GM11168 (cell line): Measurements from ENCODE around the gene RAB17.
"Not testable (repeated sequence)": the region's sequence is repeated elsewhere in the genome, so short reads cannot be mapped to it uniquely, and the experiment has no call there.

ENCODE experiments used
- in situ Hi-C: fragments of 300-500 bp; cut with MboI; formaldehyde crosslinking; loops from one replicate; pipeline ENCODE4 v1.12.0; 2022; ENCODE audit warnings: low sequenced_read_pairs; ENCODE audit not compliant: unreplicated experiment

Gene RAB17

GRCh38 chr2:237625216-237625705, 34.7 kb upstream of the RAB17 start:
- in situ Hi-C loops: no loop called here

- in situ Hi-C loops: no loop called here
Measured at GRCh38 chr2:237624565-237624964, 34.0 kb upstream of the RAB17 start.

GRCh38 chr2:237623428-237624403, 33.2 kb upstream of the RAB17 start:
- in situ Hi-C loops: no loop called here

GRCh38 chr2:237618449-237618848, 27.9 kb upstream of the RAB17 start:
- in situ Hi-C loops: no loop called here

GRCh38 chr2:237617587-237617982, 27.1 kb upstream of the RAB17 start:
- in situ Hi-C loops: no loop called here

- in situ Hi-C loops: no loop called here
Measured at GRCh38 chr2:237616734-237617586, 26.4 kb upstream of the RAB17 start.

GRCh38 chr2:237616373-237616733, 25.8 kb upstream of the RAB17 start:
- in situ Hi-C loops: no loop called here

- in situ Hi-C loops: no loop called here
Measured at GRCh38 chr2:237615631-237616249, 25.2 kb upstream of the RAB17 start.

- in situ Hi-C loops: no loop called here
Measured at GRCh38 chr2:237614151-237614720, 23.7 kb upstream of the RAB17 start.

GRCh38 chr2:237613679-237614078, 23.1 kb upstream of the RAB17 start:
- in situ Hi-C loops: no loop called here

GRCh38 chr2:237612527-237613357, 22.2 kb upstream of the RAB17 start:
- in situ Hi-C loops: no loop called here

GRCh38 chr2:237606522-237606921, 16.0 kb upstream of the RAB17 start:
- in situ Hi-C loops: not testable (repeated sequence)

- in situ Hi-C loops: no loop called here
Measured at GRCh38 chr2:237604960-237605359, 14.4 kb upstream of the RAB17 start.

- in situ Hi-C loops: no loop called here
Measured at GRCh38 chr2:237604391-237604790, 13.9 kb upstream of the RAB17 start.

- in situ Hi-C loops: no loop called here
Measured at GRCh38 chr2:237603718-237604362, 13.3 kb upstream of the RAB17 start.

- in situ Hi-C loops: no loop called here
Measured at GRCh38 chr2:237603049-237603717, 12.6 kb upstream of the RAB17 start.

- in situ Hi-C loops: no loop called here
Measured at GRCh38 chr2:237602409-237602808, 11.9 kb upstream of the RAB17 start.

- in situ Hi-C loops: no loop called here
Measured at GRCh38 chr2:237601453-237602116, 11.1 kb upstream of the RAB17 start.
